Neuron (in vitro differentiated cells): ENCODE data around the gene IGSF21.

Experiments used
- H2AFZ ChIP-seq: one replicate; pipeline ENCODE4 v1.6.1; 2013; ENCODE audit warnings: low read depth, mild to moderate bottlenecking, inconsistent platforms, low read length, moderate library complexity
- H3K27me3 ChIP-seq: one replicate; pipeline ENCODE4 v1.6.1; 2013; ENCODE audit warnings: low read length; ENCODE audit not compliant: insufficient read depth
- H3K36me3 ChIP-seq: one replicate; pipeline ENCODE4 v1.6.1; 2013; ENCODE audit warnings: low read length; ENCODE audit not compliant: insufficient read depth
- H3K4me1 ChIP-seq: one replicate; pipeline ENCODE4 v1.6.1; 2013; ENCODE audit warnings: low read length; ENCODE audit not compliant: insufficient read depth
- H3K4me3 ChIP-seq: 2 replicates; pipeline ENCODE4 v1.5.1; 2013; ENCODE audit warnings: mild to moderate bottlenecking, low read length, moderate library complexity
- H3K9me3 ChIP-seq: one replicate; pipeline ENCODE4 v1.6.1; 2013; ENCODE audit warnings: low read length

Gene IGSF21

GRCh38 chr1:18327650-18328049 lies 220.1 kb downstream of the IGSF21 start:
- Histone ChIP-seq H3K4me3 (no peak overlapping the region), H3K27me3 (no peaks in the 10 kb centered on the region), H3K36me3 (no peaks in the 10 kb centered on the region), H2AFZ (no peak overlapping the region), H3K4me1 (no peaks in the 10 kb centered on the region), H3K9me3 (no peaks in the 10 kb centered on the region)

GRCh38 chr1:18328803-18329202 lies 221.2 kb downstream of the IGSF21 start:
- H3K4me1 ChIP-seq: no peaks in the 10 kb centered on the region
- no peaks in the 10 kb centered on the region for H3K27me3 ChIP-seq
- H3K36me3 ChIP-seq: no peaks in the 10 kb centered on the region
- H3K4me3 ChIP-seq: no peak overlapping the region
- H2AFZ ChIP-seq: no peak overlapping the region
- H3K9me3 ChIP-seq: no peaks in the 10 kb centered on the region

GRCh38 chr1:18329469-18330253 lies 222.1 kb downstream of the IGSF21 start:
- Histone ChIP-seq H3K36me3 (no peaks in the 10 kb centered on the region), H3K4me1 (no peaks in the 10 kb centered on the region), H3K4me3 (no peak overlapping the region), H2AFZ (no peak overlapping the region), H3K27me3 (no peaks in the 10 kb centered on the region), H3K9me3 (no peaks in the 10 kb centered on the region)

GRCh38 chr1:18332576-18332975 lies 225.0 kb downstream of the IGSF21 start:
- H3K36me3 ChIP-seq: no peaks in the 10 kb centered on the region
- H3K27me3 ChIP-seq: no peaks in the 10 kb centered on the region
- no peak overlapping the region for H2AFZ ChIP-seq
- no peaks in the 10 kb centered on the region for H3K9me3 ChIP-seq
- no peak overlapping the region for H3K4me3 ChIP-seq
- H3K4me1 ChIP-seq: no peaks in the 10 kb centered on the region

GRCh38 chr1:18333220-18333619 lies 225.6 kb downstream of the IGSF21 start:
- Histone ChIP-seq H3K36me3 (no peaks in the 10 kb centered on the region), H2AFZ (no peak overlapping the region), H3K4me3 (no peak overlapping the region)

GRCh38 chr1:18336801-18337200 lies 229.2 kb downstream of the IGSF21 start:
- no peaks in the 10 kb centered on the region for H3K4me1 ChIP-seq
- no peaks in the 10 kb centered on the region for H3K27me3 ChIP-seq
- no peak overlapping the region for H3K4me3 ChIP-seq
- H3K9me3 ChIP-seq: no peaks in the 10 kb centered on the region
- no peak overlapping the region for H2AFZ ChIP-seq
- no peaks in the 10 kb centered on the region for H3K36me3 ChIP-seq

More at GRCh38 chr1:18333220-18333619, 225.6 kb downstream of the IGSF21 start:
- Histone ChIP-seq H3K4me1 (no peaks in the 10 kb centered on the region), H3K9me3 (no peaks in the 10 kb centered on the region), H3K27me3 (no peaks in the 10 kb centered on the region)

- Histone ChIP-seq H3K4me1 (no peaks in the 10 kb centered on the region), H3K27me3 (no peaks in the 10 kb centered on the region), H3K9me3 (no peaks in the 10 kb centered on the region), H3K4me3 (no peak overlapping the region), H3K36me3 (no peaks in the 10 kb centered on the region), H2AFZ (no peak overlapping the region)
Observed at GRCh38 chr1:18337757-18338156, 230.2 kb downstream of the IGSF21 start.

GRCh38 chr1:18339161-18339560 lies 231.6 kb downstream of the IGSF21 start:
- Histone ChIP-seq H3K36me3 (no peaks in the 10 kb centered on the region), H3K4me3 (no peak overlapping the region), H3K4me1 (no peaks in the 10 kb centered on the region), H3K27me3 (no peaks in the 10 kb centered on the region), H2AFZ (no peak overlapping the region), H3K9me3 (no peaks in the 10 kb centered on the region)

- H3K4me1 ChIP-seq: no peaks in the 10 kb centered on the region
- no peaks in the 10 kb centered on the region for H3K27me3 ChIP-seq
- no peak overlapping the region for H2AFZ ChIP-seq
- no peaks in the 10 kb centered on the region for H3K9me3 ChIP-seq
- no peak overlapping the region for H3K4me3 ChIP-seq
- no peaks in the 10 kb centered on the region for H3K36me3 ChIP-seq
Observed at GRCh38 chr1:18340158-18340764, 232.7 kb downstream of the IGSF21 start.

GRCh38 chr1:18340787-18341186 lies 233.2 kb downstream of the IGSF21 start:
- H3K36me3 ChIP-seq: no peaks in the 10 kb centered on the region
- no peaks in the 10 kb centered on the region for H3K9me3 ChIP-seq
- H2AFZ ChIP-seq: no peak overlapping the region
- H3K4me1 ChIP-seq: no peaks in the 10 kb centered on the region
- no peaks in the 10 kb centered on the region for H3K27me3 ChIP-seq
- no peak overlapping the region for H3K4me3 ChIP-seq

GRCh38 chr1:18341291-18342069 lies 233.9 kb downstream of the IGSF21 start:
- Histone ChIP-seq H3K36me3 (no peaks in the 10 kb centered on the region), H2AFZ (no peak overlapping the region), H3K4me3 (no peak overlapping the region), H3K9me3 (no peaks in the 10 kb centered on the region), H3K4me1 (no peaks in the 10 kb centered on the region), H3K27me3 (no peaks in the 10 kb centered on the region)

- H3K27me3 ChIP-seq: no peaks in the 10 kb centered on the region
- H3K9me3 ChIP-seq: no peaks in the 10 kb centered on the region
- H3K4me3 ChIP-seq: no peak overlapping the region
- H3K4me1 ChIP-seq: no peaks in the 10 kb centered on the region
- no peaks in the 10 kb centered on the region for H3K36me3 ChIP-seq
- H2AFZ ChIP-seq: no peak overlapping the region
Observed at GRCh38 chr1:18342744-18343143, 235.1 kb downstream of the IGSF21 start.

- H3K36me3 ChIP-seq: no peaks in the 10 kb centered on the region
- H2AFZ ChIP-seq: no peak overlapping the region
- H3K4me1 ChIP-seq: no peaks in the 10 kb centered on the region
- no peak overlapping the region for H3K4me3 ChIP-seq
- no peaks in the 10 kb centered on the region for H3K27me3 ChIP-seq
- no peaks in the 10 kb centered on the region for H3K9me3 ChIP-seq
Observed at GRCh38 chr1:18343581-18343980, 236.0 kb downstream of the IGSF21 start.
